Spleen (tissue), 7 donors: ENCODE results near the gene HIC2.
"Not testable (repeated sequence)": the region's sequence is repeated elsewhere in the genome, so short reads cannot be mapped to it uniquely, and the experiment has no call there.

Experiments
- POLR2A ChIP-seq, 3 donors: fragments of 450-650 bp; IDR thresholded peaks; one replicate each; pipeline ENCODE4 v1.5.1; 2017; ENCODE audit warnings: antibody characterized with exemption in 3 of 3, mild to moderate bottlenecking in 1 of 3
- POLR2AphosphoS5 ChIP-seq, 3 donors: sonication (generic); formaldehyde crosslinking; IDR thresholded peaks; one replicate each; pipeline ENCODE4 v1.5.1; 2017; ENCODE audit warnings: antibody characterized with exemption in 3 of 3
- TF ChIP-seq, protein P1 (sequence below), 11 experiments: fragments of 200-600 bp in 7 of 11; fragments of 450-650 bp in 4 of 11; sonication (generic) in 4 of 11; IDR thresholded peaks in 8 of 11; conservative IDR thresholded peaks in 3 of 11; 1 replicate in 7 of 11; 2 replicates in 4 of 11; pipeline versions ENCODE4 v1.4.0 to v1.8.0; 2016 to 2021; ENCODE audit warnings: antibody characterized with exemption in 11 of 11, inconsistent platforms in 4 of 11, mild to moderate bottlenecking in 1 of 11
- donor health status: DM: no; HTN: no; CAD: no; lungs with moderate emphysema.
- donor health status: DM: no; HTN: no; CAD: no.
- donor health status: DM: no; HTN: no; CAD: no.

DNA sequence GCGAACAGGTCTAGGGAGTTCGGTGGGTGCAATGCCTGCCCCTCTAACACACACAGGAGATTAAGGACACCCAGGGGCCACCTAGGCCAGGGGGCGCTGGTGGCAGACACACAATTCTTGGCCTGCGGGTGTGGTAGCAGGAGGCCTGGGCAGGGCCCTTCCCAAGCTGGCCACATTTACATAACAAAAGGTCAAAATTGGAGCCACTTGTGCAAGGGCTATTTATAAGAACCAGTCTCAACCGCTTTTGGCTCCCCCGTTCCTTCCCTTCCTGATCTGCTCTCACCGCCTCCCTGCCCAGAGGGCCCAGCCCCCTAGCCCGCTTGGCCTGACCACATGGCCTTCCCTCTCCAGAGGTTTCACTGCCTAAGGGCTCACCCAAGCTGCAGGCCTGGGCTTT, 75.1 kb downstream of the HIC2 start:
- TF ChIP-seq, protein P1, sequence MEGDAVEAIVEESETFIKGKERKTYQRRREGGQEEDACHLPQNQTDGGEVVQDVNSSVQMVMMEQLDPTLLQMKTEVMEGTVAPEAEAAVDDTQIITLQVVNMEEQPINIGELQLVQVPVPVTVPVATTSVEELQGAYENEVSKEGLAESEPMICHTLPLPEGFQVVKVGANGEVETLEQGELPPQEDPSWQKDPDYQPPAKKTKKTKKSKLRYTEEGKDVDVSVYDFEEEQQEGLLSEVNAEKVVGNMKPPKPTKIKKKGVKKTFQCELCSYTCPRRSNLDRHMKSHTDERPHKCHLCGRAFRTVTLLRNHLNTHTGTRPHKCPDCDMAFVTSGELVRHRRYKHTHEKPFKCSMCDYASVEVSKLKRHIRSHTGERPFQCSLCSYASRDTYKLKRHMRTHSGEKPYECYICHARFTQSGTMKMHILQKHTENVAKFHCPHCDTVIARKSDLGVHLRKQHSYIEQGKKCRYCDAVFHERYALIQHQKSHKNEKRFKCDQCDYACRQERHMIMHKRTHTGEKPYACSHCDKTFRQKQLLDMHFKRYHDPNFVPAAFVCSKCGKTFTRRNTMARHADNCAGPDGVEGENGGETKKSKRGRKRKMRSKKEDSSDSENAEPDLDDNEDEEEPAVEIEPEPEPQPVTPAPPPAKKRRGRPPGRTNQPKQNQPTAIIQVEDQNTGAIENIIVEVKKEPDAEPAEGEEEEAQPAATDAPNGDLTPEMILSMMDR (IDR thresholded peaks at IDR 0.05 in 8 of 11, conservative IDR thresholded peaks at IDR 0.05 in 3 of 11): not testable (repeated sequence)
- TF ChIP-seq POLR2A, POLR2AphosphoS5 (IDR thresholded peaks at IDR 0.05): not testable (repeated sequence)
